Measurements from ENCODE around the gene RBM23.

GRCh38 chr14:22919601-22919921 lies 612 bp upstream of the RBM23 start:
- no peak for TF ChIP-seq CTCF (IDR thresholded peaks at IDR 0.05)
- TF ChIP-seq POLR2A (IDR thresholded peaks at IDR 0.05), result no peak
